GM12873 (cell line): ENCODE results near the gene PHKB.

ENCODE experiments used
- TF ChIP-seq, protein P1 (sequence below): IDR thresholded peaks from 2 replicates; pipeline ENCODE4 v1.5.1; 2012; ENCODE audit warnings: low read depth, mild to moderate bottlenecking, moderate library complexity, low read length, control low read depth; ENCODE audit not compliant: insufficient read depth; ENCODE audit errors: missing control alignments

PHKB gene

DNA sequence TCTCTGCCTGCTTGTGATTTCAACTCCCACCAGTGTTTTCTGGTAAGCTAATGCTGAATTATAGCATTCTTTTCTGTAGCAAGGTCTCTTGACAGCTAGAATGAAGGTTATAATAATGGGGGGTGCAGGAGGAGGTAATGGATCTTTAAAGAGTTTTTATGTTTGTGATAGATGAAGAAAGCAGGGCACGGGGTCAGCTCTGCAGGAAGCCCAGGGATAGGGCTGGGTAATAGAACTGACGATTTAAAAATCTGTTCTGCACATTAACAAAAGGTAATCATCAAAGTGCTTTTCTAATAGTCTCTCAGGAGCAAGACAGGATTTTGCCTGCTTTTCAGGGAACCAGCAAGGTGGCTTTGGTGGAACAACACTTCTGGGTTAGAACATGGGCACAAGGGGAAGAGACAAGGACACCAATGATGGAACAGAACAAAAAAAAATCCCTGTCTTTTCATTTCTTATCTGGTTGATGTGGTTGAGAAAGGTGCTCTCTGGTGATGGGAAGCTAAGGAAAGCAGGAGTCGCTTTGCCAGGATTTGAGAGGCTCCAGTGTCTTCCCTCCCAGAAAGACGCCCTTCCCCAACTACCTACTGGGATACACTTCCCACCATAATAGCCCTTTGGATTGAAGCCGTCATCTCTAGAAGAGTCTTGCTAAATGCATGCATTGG, 263.1 kb downstream of the PHKB start:
- TF ChIP-seq, protein P1, sequence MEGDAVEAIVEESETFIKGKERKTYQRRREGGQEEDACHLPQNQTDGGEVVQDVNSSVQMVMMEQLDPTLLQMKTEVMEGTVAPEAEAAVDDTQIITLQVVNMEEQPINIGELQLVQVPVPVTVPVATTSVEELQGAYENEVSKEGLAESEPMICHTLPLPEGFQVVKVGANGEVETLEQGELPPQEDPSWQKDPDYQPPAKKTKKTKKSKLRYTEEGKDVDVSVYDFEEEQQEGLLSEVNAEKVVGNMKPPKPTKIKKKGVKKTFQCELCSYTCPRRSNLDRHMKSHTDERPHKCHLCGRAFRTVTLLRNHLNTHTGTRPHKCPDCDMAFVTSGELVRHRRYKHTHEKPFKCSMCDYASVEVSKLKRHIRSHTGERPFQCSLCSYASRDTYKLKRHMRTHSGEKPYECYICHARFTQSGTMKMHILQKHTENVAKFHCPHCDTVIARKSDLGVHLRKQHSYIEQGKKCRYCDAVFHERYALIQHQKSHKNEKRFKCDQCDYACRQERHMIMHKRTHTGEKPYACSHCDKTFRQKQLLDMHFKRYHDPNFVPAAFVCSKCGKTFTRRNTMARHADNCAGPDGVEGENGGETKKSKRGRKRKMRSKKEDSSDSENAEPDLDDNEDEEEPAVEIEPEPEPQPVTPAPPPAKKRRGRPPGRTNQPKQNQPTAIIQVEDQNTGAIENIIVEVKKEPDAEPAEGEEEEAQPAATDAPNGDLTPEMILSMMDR, result no peak

DNA sequence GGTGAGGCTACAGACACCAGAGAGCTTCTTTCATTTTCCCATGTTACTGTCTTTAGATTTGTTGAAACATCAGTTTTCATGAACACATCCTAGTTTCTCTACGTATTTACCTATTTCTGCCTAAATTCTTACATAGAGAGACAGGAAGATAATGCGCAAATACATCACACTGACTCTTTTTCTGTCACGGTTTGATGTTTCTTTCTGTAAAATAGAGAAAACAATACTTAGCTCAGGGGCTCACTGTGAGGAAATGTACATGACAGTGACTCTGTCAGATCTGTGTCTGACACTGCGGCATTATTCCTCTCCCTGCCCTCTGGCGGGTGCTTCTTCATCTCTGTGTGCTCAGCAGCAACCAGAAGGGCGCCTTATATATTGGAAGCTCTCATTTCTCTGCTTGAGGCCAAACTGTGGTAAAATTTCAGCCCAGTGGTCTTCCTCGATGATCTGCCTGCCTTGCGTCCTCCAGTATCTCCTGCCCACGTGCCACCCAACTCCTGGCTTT, 264.1 kb downstream of the PHKB start:
- TF ChIP-seq, protein P1, result no peak

DNA sequence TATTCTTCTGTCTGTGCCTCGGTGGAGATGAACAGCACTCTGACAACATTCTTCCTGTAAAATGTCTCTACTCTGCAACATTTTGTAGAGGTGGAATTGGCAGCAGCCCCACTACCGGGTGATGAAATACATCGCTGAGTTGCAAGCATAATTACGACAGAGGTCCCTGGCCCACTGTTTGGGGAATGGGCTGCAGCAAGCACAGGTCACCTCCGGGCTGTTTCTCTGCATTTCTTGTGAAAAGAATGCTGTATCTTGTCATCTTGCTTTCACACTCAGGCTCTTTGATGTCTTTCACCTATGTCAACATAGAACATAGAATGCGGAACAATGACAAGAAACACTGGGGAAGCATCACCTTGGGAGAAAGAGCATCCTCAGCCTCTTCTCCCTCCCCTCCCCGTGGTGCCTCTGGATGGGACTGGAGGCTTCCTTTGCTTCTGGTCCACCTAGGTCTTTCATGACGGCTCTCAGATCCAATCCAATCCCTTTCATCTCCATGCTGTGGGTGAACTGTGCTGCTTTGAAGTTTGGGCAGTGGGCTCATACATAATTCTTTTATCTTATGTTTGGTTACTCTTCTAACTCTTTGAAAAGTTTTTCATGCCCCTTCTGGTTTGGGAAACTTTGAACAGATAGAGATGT, 265.0 kb downstream of the PHKB start:
- TF ChIP-seq, protein P1, result no peak

DNA sequence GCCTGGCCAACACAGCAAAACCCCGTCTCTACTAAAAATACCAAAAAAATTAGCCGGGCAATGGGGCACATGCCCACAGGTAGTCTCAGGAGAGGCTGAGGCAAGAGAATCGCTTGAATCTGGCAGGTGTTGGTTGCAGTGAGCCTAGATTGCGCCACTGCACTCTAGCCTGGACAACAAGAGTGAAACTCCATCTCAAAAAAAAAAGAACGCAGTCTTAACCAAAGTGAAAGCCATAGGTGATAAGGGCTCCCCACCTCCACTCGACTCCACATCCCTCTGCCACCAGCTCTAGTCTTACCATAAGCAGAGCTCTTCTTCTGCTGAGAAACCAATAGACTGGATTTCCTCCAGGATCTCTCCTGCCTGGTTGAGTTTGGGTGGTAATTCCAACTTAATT, 266.0 kb downstream of the PHKB start:
- TF ChIP-seq, protein P1, result no peak

DNA sequence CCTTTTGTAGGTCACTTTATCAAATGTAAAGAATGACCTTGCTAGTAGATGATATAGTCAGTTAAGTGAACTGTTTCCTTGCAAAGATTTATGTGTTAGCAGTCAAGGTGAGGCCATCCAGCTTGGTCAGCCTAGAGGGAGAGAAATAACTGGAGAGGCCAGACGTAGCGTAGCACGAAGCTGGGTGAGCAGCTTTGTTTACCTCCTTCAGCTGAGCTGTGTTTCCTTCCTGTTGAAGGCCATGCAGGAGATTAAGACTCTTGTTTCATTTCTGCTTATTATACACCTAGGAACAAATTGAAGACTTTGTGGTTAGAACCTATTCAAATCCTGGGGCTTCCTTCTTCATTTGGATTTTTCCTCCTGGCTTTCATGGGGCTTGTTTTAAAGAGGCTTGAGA, 267.1 kb downstream of the PHKB start:
- TF ChIP-seq, protein P1, result no peak

DNA sequence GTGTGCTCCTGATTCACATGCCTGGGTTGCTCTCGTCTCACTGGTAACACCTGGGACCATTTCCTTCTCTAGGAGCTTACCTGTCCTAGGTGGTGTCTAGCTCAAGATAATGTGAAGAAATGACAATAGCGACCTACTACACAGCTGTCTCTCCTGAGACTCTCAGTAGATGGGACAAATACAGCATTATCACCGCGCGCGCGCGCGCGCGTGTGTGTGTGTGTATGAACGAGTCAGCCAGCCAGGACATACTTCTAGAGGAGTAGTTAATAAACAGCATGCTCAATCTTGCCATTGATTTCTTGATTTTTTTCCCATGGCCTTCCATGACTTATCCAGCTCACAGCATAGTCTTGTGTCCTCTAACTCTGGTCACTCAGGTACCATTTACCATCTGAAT, 268.6 kb downstream of the PHKB start:
- TF ChIP-seq, protein P1, result no peak

DNA sequence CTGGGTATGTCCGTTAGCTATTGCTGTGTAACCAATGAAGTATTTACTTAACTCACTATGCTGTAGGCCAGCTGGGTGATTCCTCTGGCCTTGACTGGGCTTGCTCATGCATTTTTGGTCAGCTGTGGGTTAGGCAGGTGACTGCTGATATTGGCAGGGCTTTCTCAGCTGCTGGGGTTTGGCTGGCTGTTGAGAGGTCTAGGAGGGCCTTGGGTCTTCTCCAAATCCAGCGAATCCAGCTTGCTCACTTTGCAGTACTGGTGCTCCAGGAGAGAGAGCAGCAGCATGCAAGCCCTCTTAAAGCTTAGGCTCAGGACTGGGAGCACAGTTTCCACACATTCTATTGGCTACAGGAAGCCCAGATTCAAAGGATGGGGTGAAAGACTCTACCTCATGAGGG, 270.1 kb downstream of the PHKB start:
- TF ChIP-seq, protein P1, result no peak
